Ishikawa (cell line): ENCODE results near the gene NT5DC3.

Source experiments
- CEBPB ChIP-seq: IDR thresholded peaks from 2 replicates; pipeline ENCODE4 v1.6.1; 2012
- CREB1 ChIP-seq: IDR thresholded peaks from 2 replicates; pipeline ENCODE4 v1.6.1; 2012; ENCODE audit warnings: low read depth
- EGR1 ChIP-seq: IDR thresholded peaks from 2 replicates; pipeline ENCODE4 v1.6.1; 2012
- EP300 ChIP-seq: IDR thresholded peaks from 2 replicates; pipeline ENCODE4 v1.6.1; 2012; ENCODE audit warnings: borderline replicate concordance
- FOXM1 ChIP-seq: IDR thresholded peaks from 2 replicates; pipeline ENCODE4 v1.6.1; 2012; ENCODE audit warnings: low read depth, borderline replicate concordance
- TAF1 ChIP-seq: IDR thresholded peaks from 2 replicates; pipeline ENCODE4 v1.6.1; 2012; ENCODE audit warnings: low read depth, mild to moderate bottlenecking
- TEAD4 ChIP-seq: IDR thresholded peaks from 2 replicates; pipeline ENCODE4 v1.6.1; 2012
- TF ChIP-seq, protein P1 (sequence below): IDR thresholded peaks from 2 replicates; pipeline ENCODE4 v1.6.1; 2012
- TF ChIP-seq, protein P2 (sequence below): IDR thresholded peaks from 2 replicates; pipeline ENCODE4 v1.6.1; 2012; ENCODE audit warnings: low read depth, mild to moderate bottlenecking
- TF ChIP-seq, protein P3 (sequence below): IDR thresholded peaks from 2 replicates; pipeline ENCODE4 v1.6.1; 2012

DNA sequence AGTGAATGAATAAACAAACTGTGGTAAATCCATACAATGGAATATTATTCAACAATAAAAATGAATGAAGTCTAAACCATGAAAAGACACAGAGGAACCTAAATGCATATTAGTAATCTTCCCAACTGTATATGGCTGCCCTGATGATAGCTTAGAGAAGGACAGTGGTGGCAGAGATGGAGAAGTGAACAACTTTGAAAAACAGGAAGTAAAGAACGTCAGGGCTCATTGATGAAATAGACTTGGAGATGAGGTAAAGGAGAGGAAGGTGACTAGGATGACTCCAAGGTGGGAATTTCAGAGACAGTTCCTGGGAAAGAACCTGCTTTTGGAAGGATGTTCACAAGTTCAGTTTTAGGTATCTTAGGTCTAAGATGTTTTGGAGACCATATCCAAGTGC, 36.3 kb upstream of the NT5DC3 start:
- TF ChIP-seq, protein P1, sequence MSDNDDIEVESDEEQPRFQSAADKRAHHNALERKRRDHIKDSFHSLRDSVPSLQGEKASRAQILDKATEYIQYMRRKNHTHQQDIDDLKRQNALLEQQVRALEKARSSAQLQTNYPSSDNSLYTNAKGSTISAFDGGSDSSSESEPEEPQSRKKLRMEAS: no peak
- TF ChIP-seq, protein P2, sequence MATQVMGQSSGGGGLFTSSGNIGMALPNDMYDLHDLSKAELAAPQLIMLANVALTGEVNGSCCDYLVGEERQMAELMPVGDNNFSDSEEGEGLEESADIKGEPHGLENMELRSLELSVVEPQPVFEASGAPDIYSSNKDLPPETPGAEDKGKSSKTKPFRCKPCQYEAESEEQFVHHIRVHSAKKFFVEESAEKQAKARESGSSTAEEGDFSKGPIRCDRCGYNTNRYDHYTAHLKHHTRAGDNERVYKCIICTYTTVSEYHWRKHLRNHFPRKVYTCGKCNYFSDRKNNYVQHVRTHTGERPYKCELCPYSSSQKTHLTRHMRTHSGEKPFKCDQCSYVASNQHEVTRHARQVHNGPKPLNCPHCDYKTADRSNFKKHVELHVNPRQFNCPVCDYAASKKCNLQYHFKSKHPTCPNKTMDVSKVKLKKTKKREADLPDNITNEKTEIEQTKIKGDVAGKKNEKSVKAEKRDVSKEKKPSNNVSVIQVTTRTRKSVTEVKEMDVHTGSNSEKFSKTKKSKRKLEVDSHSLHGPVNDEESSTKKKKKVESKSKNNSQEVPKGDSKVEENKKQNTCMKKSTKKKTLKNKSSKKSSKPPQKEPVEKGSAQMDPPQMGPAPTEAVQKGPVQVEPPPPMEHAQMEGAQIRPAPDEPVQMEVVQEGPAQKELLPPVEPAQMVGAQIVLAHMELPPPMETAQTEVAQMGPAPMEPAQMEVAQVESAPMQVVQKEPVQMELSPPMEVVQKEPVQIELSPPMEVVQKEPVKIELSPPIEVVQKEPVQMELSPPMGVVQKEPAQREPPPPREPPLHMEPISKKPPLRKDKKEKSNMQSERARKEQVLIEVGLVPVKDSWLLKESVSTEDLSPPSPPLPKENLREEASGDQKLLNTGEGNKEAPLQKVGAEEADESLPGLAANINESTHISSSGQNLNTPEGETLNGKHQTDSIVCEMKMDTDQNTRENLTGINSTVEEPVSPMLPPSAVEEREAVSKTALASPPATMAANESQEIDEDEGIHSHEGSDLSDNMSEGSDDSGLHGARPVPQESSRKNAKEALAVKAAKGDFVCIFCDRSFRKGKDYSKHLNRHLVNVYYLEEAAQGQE: no peak
- no peak for TF ChIP-seq EGR1
- TF ChIP-seq TEAD4: no peak
- TF ChIP-seq CREB1: no peak
- no peak for TF ChIP-seq EP300
- TF ChIP-seq TAF1: no peak
- no peak for TF ChIP-seq CEBPB
- TF ChIP-seq FOXM1: no peak
- TF ChIP-seq, protein P3, sequence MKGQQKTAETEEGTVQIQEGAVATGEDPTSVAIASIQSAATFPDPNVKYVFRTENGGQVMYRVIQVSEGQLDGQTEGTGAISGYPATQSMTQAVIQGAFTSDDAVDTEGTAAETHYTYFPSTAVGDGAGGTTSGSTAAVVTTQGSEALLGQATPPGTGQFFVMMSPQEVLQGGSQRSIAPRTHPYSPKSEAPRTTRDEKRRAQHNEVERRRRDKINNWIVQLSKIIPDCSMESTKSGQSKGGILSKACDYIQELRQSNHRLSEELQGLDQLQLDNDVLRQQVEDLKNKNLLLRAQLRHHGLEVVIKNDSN: no peak
